K562 (cell line): ENCODE measurements around the gene CCND3. TPM values are rescaled to one million over a fixed set of nuclear protein-coding genes. Genes with fewer than 3 reads are reported as not detected.
A peak's percentile ranks its signal among the peaks of the same experiment; 100 is the strongest.

ENCODE experiments used
- ATAC-seq: fragments of 200-7000 bp; cut with Tn5 transposase; 3 replicates; pipeline ENCODE4 v1.9.1; 2020; ENCODE audit warnings: moderate library complexity
- BruUV-seq: library from RNA; stranded (reverse); fragments of 400-500 nt; replicated peaks from 2 replicates; lab custom pipeline; 2021; lab: Mats Ljungman, UMichigan
- CTCF ChIA-PET: fragments of 300-600 bp; formaldehyde crosslinking; extraction: SDS; loops from one replicate; lab custom pipeline; 2021; ENCODE audit warnings: low intra/inter-chr PET ratio; lab: Yijun Ruan, JAX
- POLR2A ChIA-PET: fragments of 300-600, 350-650 bp; sonication (Branson Sonifier 250); formaldehyde crosslinking; extraction: SDS; loops from one replicate; lab custom pipeline; 2021; ENCODE audit warnings: antibody characterized with exemption, inconsistent platforms; lab: Yijun Ruan, JAX
- DNase-seq, 4 experiments: peaks; one replicate each; pipeline versions ENCODE4 v3.0.0 to v3.0.0-alpha.2; 2011 to 2018; ENCODE audit warnings: low spot score in 3 of 4, mixed read lengths in 3 of 4; ENCODE audit errors: extremely low read depth in 1 of 4
- FAIRE-seq: peaks from 2 replicates; lab custom pipeline; 2011; peaks lifted over from hg19 to GRCh38; lab: Jason Lieb, UNC
- H2AFZ ChIP-seq: 2 replicates; pipeline ENCODE4 v1.6.0; 2011; ENCODE audit warnings: low read depth, low read length, control low read depth, inconsistent platforms
- H3K27ac ChIP-seq: fragments of 200-600 bp; 3 replicates; pipeline ENCODE4 v1.8.0; 2011; ENCODE audit warnings: low read depth, mild to moderate bottlenecking, control low read depth, inconsistent platforms, low read length, moderate library complexity, mixed read lengths; ENCODE audit errors: extremely low read depth
- H3K27me3 ChIP-seq, 2 experiments: fragments of 300-600 bp in 1 of 2; 2 replicates in 1 of 2; 3 replicates in 1 of 2; pipeline versions ENCODE4 v1.6.0 to v1.8.0; 2011; ENCODE audit warnings: inconsistent platforms in 2 of 2, low read length in 2 of 2, mild to moderate bottlenecking in 1 of 2, mixed read lengths in 1 of 2, moderate library complexity in 1 of 2; ENCODE audit not compliant: control insufficient read depth in 2 of 2, insufficient read depth in 2 of 2
- H3K36me3 ChIP-seq: fragments of 300-600 bp; 3 replicates; pipeline ENCODE4 v1.8.0; 2011; ENCODE audit warnings: mild to moderate bottlenecking, low read length, inconsistent platforms; ENCODE audit not compliant: control insufficient read depth, insufficient read depth
- H3K4me1 ChIP-seq, 2 experiments: fragments of 200-600 bp in 1 of 2; replicated peaks in 1 of 2; 2 replicates in 1 of 2; 3 replicates in 1 of 2; pipeline versions ENCODE4 v1.5.1 to v1.8.0; 2011; ENCODE audit warnings: inconsistent platforms in 2 of 2, low read length in 2 of 2, mild to moderate bottlenecking in 1 of 2, mixed read lengths in 1 of 2, moderate library complexity in 1 of 2; ENCODE audit not compliant: control insufficient read depth in 2 of 2, insufficient read depth in 2 of 2
- H3K4me2 ChIP-seq: 2 replicates; pipeline ENCODE4 v1.6.1; 2011; ENCODE audit warnings: low read length, control low read depth, inconsistent platforms, mixed read lengths; ENCODE audit not compliant: insufficient read depth
- H3K4me3 ChIP-seq: fragments of 200-600 bp; sonication (generic), shearing (Covaris generic); 2 replicates; pipeline ENCODE4 v1.5.1; 2016; ENCODE audit warnings: control low read depth, inconsistent platforms
- H3K79me2 ChIP-seq: fragments of 200-600 bp; 3 replicates; pipeline ENCODE4 v1.8.0; 2011; ENCODE audit warnings: low read length, inconsistent platforms; ENCODE audit not compliant: control insufficient read depth, insufficient read depth
- H3K9ac ChIP-seq, 2 experiments: 2 replicates each; pipeline versions ENCODE4 v1.6.0 to v1.6.1; 2011; ENCODE audit warnings: low read depth in 2 of 2, low read length in 2 of 2, control low read depth in 1 of 2, inconsistent platforms in 1 of 2, mild to moderate bottlenecking in 1 of 2, mixed read lengths in 1 of 2; ENCODE audit not compliant: insufficient read depth in 1 of 2
- H3K9me1 ChIP-seq: one replicate; pipeline ENCODE4 v1.6.0; 2011; ENCODE audit warnings: inconsistent platforms, mild to moderate bottlenecking, low read length, moderate library complexity; ENCODE audit not compliant: control insufficient read depth, insufficient read depth
- H3K9me3 ChIP-seq: replicated peaks from 2 replicates; pipeline ENCODE4 v1.5.1; 2011; ENCODE audit warnings: low read depth, low read length, inconsistent platforms; ENCODE audit not compliant: control insufficient read depth, insufficient read depth
- H4K20me1 ChIP-seq: replicated peaks from 2 replicates; pipeline ENCODE4 v1.6.1; 2011; ENCODE audit warnings: low read length, inconsistent platforms, mixed read lengths; ENCODE audit not compliant: control insufficient read depth, insufficient read depth
- CEBPG ChIP-seq, 3 experiments: fragments of 200-800 bp in 1 of 3; sonication (Bioruptor generic) in 1 of 3; sonication (generic) in 1 of 3; formaldehyde crosslinking in 1 of 3; IDR thresholded peaks in 2 of 3; conservative IDR thresholded peaks in 1 of 3; 2 replicates each; pipeline versions ENCODE4 v1.6.1 to v1.8.0; 2016 to 2022; ENCODE audit warnings: missing compliant biosample characterization in 2 of 3, missing genetic modification characterization in 2 of 3, mild to moderate bottlenecking in 1 of 3, missing genetic modification reagents in 1 of 3
- HBP1 ChIP-seq: fragments of 450-650 bp; formaldehyde crosslinking; IDR thresholded peaks from 2 replicates; pipeline ENCODE4 v1.4.0; 2022; ENCODE audit warnings: missing genetic modification characterization
- KDM4B ChIP-seq, 2 experiments: fragments of 450-650 bp in 1 of 2; sonication (generic) in 1 of 2; IDR thresholded peaks; 2 replicates each; pipeline ENCODE4 v1.6.1; 2016 to 2017; ENCODE audit warnings: borderline replicate concordance in 2 of 2, antibody characterized with exemption in 1 of 2, low read depth in 1 of 2, mild to moderate bottlenecking in 1 of 2
- MBD1 ChIP-seq: fragments of 250-450 bp; sonication (Bioruptor Pico); IDR thresholded peaks from 2 replicates; pipeline ENCODE4 v1.8.0; 2022; ENCODE audit warnings: inconsistent platforms
- OTX1 ChIP-seq: fragments of 450-650 bp; formaldehyde crosslinking; IDR thresholded peaks from 2 replicates; pipeline ENCODE4 v1.4.0; 2022; ENCODE audit warnings: mild to moderate bottlenecking
- POLR2AphosphoS2 ChIP-seq: IDR thresholded peaks from 2 replicates; pipeline ENCODE4 v1.6.1; 2012; ENCODE audit warnings: low read length, improper control_type of control experiment
- SUPT5H ChIP-seq: fragments of 450-650 bp; IDR thresholded peaks from 2 replicates; pipeline ENCODE4 v1.6.1; 2016
- TRIM25 ChIP-seq: fragments of 450-650 bp; IDR thresholded peaks from 2 replicates; pipeline ENCODE4 v1.7.0; 2016; ENCODE audit warnings: borderline replicate concordance
- ZBTB8A ChIP-seq: fragments of 450-650 bp; IDR thresholded peaks from 2 replicates; pipeline ENCODE4 v1.6.1; 2018; ENCODE audit warnings: mild to moderate bottlenecking, moderate library complexity; ENCODE audit not compliant: partially characterized antibody
- ZFPM2 ChIP-seq: fragments of 250-450 bp; sonication (Bioruptor Pico); IDR thresholded peaks from 2 replicates; pipeline ENCODE4 v1.5.1; 2022; ENCODE audit warnings: mild to moderate bottlenecking
- WGBS: fragments of 100-300 bp; shearing (Covaris generic); methylation state at CpG from one replicate; pipeline ENCODE4 v1.1.6; 2016; ENCODE audit warnings: low coverage, mixed read lengths; ENCODE audit not compliant: insufficient coverage; ENCODE audit errors: missing lambda C conversion rate; 5-methylcytosine and 5-hydroxymethylcytosine counted together
- in situ Hi-C: fragments of 300-500 bp; cut with MboI; formaldehyde crosslinking; loops from 4 replicates; pipeline ENCODE4 v1.15.0; 2018; ENCODE audit warnings: inconsistent platforms, mixed read lengths
- intact Hi-C: fragments of 100-400 bp; cut with micrococcal nuclease; formaldehyde crosslinking; loops from 2 replicates; pipeline ENCODE4 v1.14.2; 2022
- polyA plus RNA-seq, 8 experiments: library from polyadenylated mRNA; depleted of rRNA in 4 of 8; stranded (reverse) in 5 of 8; unstranded in 3 of 8; fragments of >200 nt; fragmentation: Nextera tagmentation in 2 of 8; fragmentation: Illumina TruSeq in 1 of 8; extraction: Ambion mirVana in 2 of 8; extraction: Trizol in 1 of 8; gene quantifications; 2 replicates each; pipeline versions ENCODE4 v1.2.1 to v1.2.3, GENCODE V29; 2011 to 2014; ENCODE audit warnings: inconsistent platforms in 1 of 8, missing spikeins in 1 of 8
- total RNA-seq, 7 experiments: library from RNA; depleted of rRNA in 6 of 7; stranded (reverse); fragments of >200 nt in 6 of 7; fragmentation: Illumina TruSeq in 2 of 7; extraction: Trizol in 2 of 7; gene quantifications; 2 replicates each; pipeline versions ENCODE4 v1.2.1 to v1.2.3, GENCODE V29; 2011 to 2021; ENCODE audit warnings: low replicate concordance in 1 of 7

CCND3 gene
- total and polyA plus RNA-seq, 9 of the 15 experiments (the other 6 are each of a cell fraction or from before 2014, with no cell fraction given), result 21.5 to 204 (median 97.4) TPM

GRCh38 chr6:41935193-41935574 is 6.4 kb downstream of the CCND3 start (continued):
- TF ChIP-seq TRIM25 (no peak), ZBTB8A (no peak), ZFPM2 (CRISPR knock-in tag) (no peak), SUPT5H (peak; percentile 52; the same call in 1 of the 2 replicates)
- TF ChIP-seq, all 486 proteins: peak for 8

GRCh38 chr6:41934278-41935192 is 7.1 kb downstream of the CCND3 start:
- Histone ChIP-seq H3K79me2 (peaks cover 59% of the 10 kb centered on the region), H3K9ac (no peak overlapping the region), H3K27me3 (no peaks in the 10 kb centered on the region), H3K27ac (no peak overlapping the region), H4K20me1 (peaks cover 18% of the 10 kb centered on the region), H2AFZ (no peak overlapping the region), H3K36me3 (peaks cover 97% of the 10 kb centered on the region), H3K4me3 (no peak overlapping the region), H3K4me1 (peaks cover 43 to 46% of the 10 kb centered on the region in 2 experiments), H3K9me1 (no peaks in the 10 kb centered on the region), H3K9me3 (no peaks in the 10 kb centered on the region), H3K4me2 (no peak overlapping the region)
- CTCF ChIA-PET, result interaction anchor here (1.0 kb wide), 1 partner anchor 112 kb away, joined by 3 read pairs; no protein-coding TSS in a partner anchor
- FAIRE-seq (no peak), ATAC-seq (no peak), DNase-seq (no peak)
- WGBS, result 80% methylated on average over 7 of the region's 7 CpGs
- in situ Hi-C loops (loop anchor here (5.0 kb wide), 1 partner anchor 108 kb away; no protein-coding TSS in a partner anchor), intact Hi-C loops (loop anchor here (5.0 to 10.0 kb wide), 2 partner anchors 260 to 283 kb away; partner anchors contain the start of genes GUCA1B and MRPS10)
- no TSS peak for BruUV-seq
- POLR2A ChIA-PET, result interaction anchor here (0.7 to 13.7 kb wide), 12 partner anchors 8 to 280 kb away, joined by 3 to 166 read pairs (median 3); partner anchors contain the start of genes BYSL, CCND3 and MED20
- TF ChIP-seq HBP1 (CRISPR knock-in tag), result peak; percentile 45; the same call in 1 of the 2 replicates
- no peak for TF ChIP-seq KDM4B (IDR thresholded peaks at IDR 0.05; ENCODE audit: borderline replicate concordance in 2 of 2, low read depth in 1 of 2)
- TF ChIP-seq CEBPG (CRISPR knock-in tag; IDR thresholded peaks at IDR 0.05), result peak; percentile 55; the same call in 1 of the 2 replicates
- TF ChIP-seq CEBPG (tag; conservative IDR thresholded peaks at IDR 0.05 in 1 of 2, IDR thresholded peaks at IDR 0.05 in 1 of 2), result peak; percentile 41 to 73; a peak in 3 of 4 replicates
- peak; percentile 41; the same call in 1 of the 2 replicates for TF ChIP-seq POLR2AphosphoS2
- no peak for TF ChIP-seq MBD1 (CRISPR knock-in tag)
- TF ChIP-seq OTX1 (CRISPR knock-in tag), result peak; percentile 53; the same call in 1 of the 2 replicates
